CD8-positive, alpha-beta memory T cell (primary cell): Measurements from ENCODE around the gene SKIC3. TPM values are rescaled to one million over a fixed set of nuclear protein-coding genes. Genes with fewer than 3 reads are reported as not detected.

Source experiments
- CTCF ChIA-PET: fragments of 350-600 bp; sonication (Branson Sonifier 250); formaldehyde crosslinking; loops from one replicate; lab custom pipeline; 2021; ENCODE audit warnings: antibody characterized with exemption; lab: Charles Lee
- POLR2A ChIA-PET: fragments of 350-600 bp; sonication (Branson Sonifier 250); formaldehyde crosslinking; loops from one replicate; lab custom pipeline; 2021; ENCODE audit warnings: antibody characterized with exemption; lab: Charles Lee
- DNase-seq, 5 donors: peaks; one replicate each; pipeline versions ENCODE4 v3.0.0 to v3.0.0-alpha.2; 2020 to 2022; ENCODE audit warnings: mixed read lengths in 1 of 5
- H3K27ac ChIP-seq: one replicate; pipeline ENCODE4 v1.7.0; 2013; ENCODE audit warnings: low read depth, mild to moderate bottlenecking, low read length, moderate library complexity
- H3K27me3 ChIP-seq: 2 replicates; pipeline ENCODE4 v1.7.0; 2013; ENCODE audit warnings: low read length, mild to moderate bottlenecking; ENCODE audit not compliant: insufficient read depth, poor library complexity, severe bottlenecking
- H3K36me3 ChIP-seq: 2 replicates; pipeline ENCODE4 v1.7.0; 2013; ENCODE audit warnings: mild to moderate bottlenecking, low read length, moderate library complexity; ENCODE audit not compliant: insufficient read depth
- H3K4me1 ChIP-seq: 2 replicates; pipeline ENCODE4 v1.7.0; 2013; ENCODE audit warnings: mild to moderate bottlenecking, low read length, moderate library complexity; ENCODE audit not compliant: insufficient read depth
- H3K4me3 ChIP-seq: 2 replicates; pipeline ENCODE4 v1.7.0; 2013; ENCODE audit warnings: mild to moderate bottlenecking, low read length
- H3K9me3 ChIP-seq: 2 replicates; pipeline ENCODE4 v1.7.0; 2013; ENCODE audit warnings: mild to moderate bottlenecking, low read length
- H3K27ac Mint-ChIP-seq, 8 donors: one replicate each; pipeline ENCODE4 v1.8.0; 2020 to 2021; ENCODE audit warnings: mixed read lengths in 8 of 8, mild to moderate bottlenecking in 6 of 8, inconsistent platforms in 3 of 8, moderate library complexity in 3 of 8
- H3K27me3 Mint-ChIP-seq, 2 donors: one replicate each; pipeline ENCODE4 v1.8.0; 2020 to 2021; ENCODE audit warnings: mixed read lengths in 2 of 2, mild to moderate bottlenecking in 1 of 2, moderate library complexity in 1 of 2
- H3K36me3 Mint-ChIP-seq, 3 donors: one replicate each; pipeline ENCODE4 v1.8.0; 2020 to 2021; ENCODE audit warnings: mixed read lengths in 3 of 3, inconsistent platforms in 1 of 3, mild to moderate bottlenecking in 1 of 3
- H3K4me1 Mint-ChIP-seq, 3 donors: one replicate each; pipeline ENCODE4 v1.8.0; 2020 to 2021; ENCODE audit warnings: mixed read lengths in 3 of 3, inconsistent platforms in 1 of 3, mild to moderate bottlenecking in 1 of 3
- H3K4me3 Mint-ChIP-seq, 7 donors: one replicate each; pipeline ENCODE4 v1.8.0; 2020 to 2021; ENCODE audit warnings: mixed read lengths in 7 of 7, mild to moderate bottlenecking in 6 of 7, moderate library complexity in 4 of 7, inconsistent platforms in 2 of 7
- H3K9me3 Mint-ChIP-seq, 5 donors: one replicate each; pipeline ENCODE4 v1.8.0; 2020 to 2022; ENCODE audit warnings: mixed read lengths in 5 of 5, mild to moderate bottlenecking in 3 of 5, moderate library complexity in 2 of 5, inconsistent platforms in 1 of 5
- polyA plus RNA-seq: library from polyadenylated mRNA; unstranded; fragments of 300-500 nt; fragmentation: Illumina TruSeq; gene quantifications from one replicate; pipeline ENCODE4 v1.2.3, GENCODE V29; 2021
- total RNA-seq, 2 experiments: library from RNA; stranded (reverse); gene quantifications; one replicate each; pipeline ENCODE4 v1.2.3, GENCODE V29; 2021

SKIC3 gene
- 10 to 100 TPM; 65.2 to 65.7 TPM for total RNA-seq
- 40.2 TPM for polyA plus RNA-seq

DNA sequence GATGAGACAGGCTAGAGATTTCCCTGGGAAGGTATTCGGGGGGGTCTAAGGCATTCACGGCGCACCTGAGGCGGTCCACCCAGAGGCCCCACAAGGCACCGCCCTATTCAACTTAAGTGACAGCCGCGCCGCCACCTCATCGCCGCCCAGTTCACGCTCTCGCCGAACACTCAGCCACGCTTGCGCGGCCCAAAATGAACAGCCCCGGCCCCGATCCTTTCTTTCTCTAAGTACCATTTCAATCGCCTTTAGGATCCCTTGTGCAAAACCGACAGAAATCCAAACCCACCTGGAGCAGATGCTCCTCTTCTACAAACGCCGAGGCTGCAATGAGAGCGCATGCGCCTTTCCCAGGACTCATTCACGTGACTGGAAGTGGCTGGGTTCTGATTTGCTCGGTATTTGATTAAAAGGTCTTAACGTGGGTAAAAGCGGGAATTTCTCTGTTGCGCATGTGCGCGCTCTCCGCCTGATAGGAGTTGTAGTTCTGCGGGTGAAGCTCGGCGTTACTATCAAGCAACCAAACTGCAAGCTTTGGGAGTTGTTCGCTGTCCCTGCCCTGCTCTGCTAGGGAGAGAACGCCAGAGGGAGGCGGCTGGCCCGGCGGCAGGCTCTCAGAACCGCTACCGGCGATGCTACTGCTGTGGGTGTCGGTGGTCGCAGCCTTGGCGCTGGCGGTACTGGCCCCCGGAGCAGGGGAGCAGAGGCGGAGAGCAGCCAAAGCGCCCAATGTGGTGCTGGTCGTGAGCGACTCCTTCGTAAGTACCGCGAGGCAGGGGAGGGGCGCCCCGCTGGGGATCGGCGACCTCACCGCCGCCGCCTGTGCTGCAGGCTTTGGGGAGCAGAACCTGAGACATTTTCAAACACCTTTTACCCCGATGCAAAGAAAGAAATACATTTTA is at the start of gene SKIC3, which contains the start of gene ARSK:
Gene SKIC3, minus strand, starts transcription at position 331 of the 902 bp plus-strand sequence. CDS start 7,827 bp downstream, outside the sequence.
Gene ARSK, plus strand, starts transcription at position 455 of the 902 bp plus-strand sequence. Its CDS starts 178 bp downstream, at position 633.
- ChIA-PET CTCF (interaction anchor here (0.6 to 1.8 kb wide), 7 partner anchors 9 to 267 kb away, joined by 3 to 17 read pairs (median 4); partner anchors contain the start of gene RFESD), POLR2A (interaction anchor here (0.5 to 1.2 kb wide), 3 partner anchors 9 to 92 kb away, joined by 3 to 6 read pairs (median 5); partner anchors contain the start of gene RFESD)
- peaks cover 49 to 56% (median 51%) of the 10 kb centered on the region in 3 donors for H3K4me1 Mint-ChIP-seq
- H3K36me3 Mint-ChIP-seq: peaks cover 0 to 32% (median 8%) of the 10 kb centered on the region in 3 donors
- H3K27ac ChIP-seq: peak within 1 kb of the TSS; percentile 82
- no peaks in the 10 kb centered on the region for H3K9me3 Mint-ChIP-seq
- no peaks in the 10 kb centered on the region for H3K27me3 ChIP-seq
- peak within 1 kb of the TSS; percentile 80 for H3K4me3 ChIP-seq
- DNase-seq: peak; percentile 79 to 97 (median 95)
- H3K36me3 ChIP-seq: no peaks in the 10 kb centered on the region
- no peaks in the 10 kb centered on the region for H3K9me3 ChIP-seq
- H3K27me3 Mint-ChIP-seq: no peaks in the 10 kb centered on the region
- peak within 1 kb of the TSS; percentile 92 to 99 (median 95) for H3K4me3 Mint-ChIP-seq
- peaks cover 32% of the 10 kb centered on the region for H3K4me1 ChIP-seq
- H3K27ac Mint-ChIP-seq: peak within 1 kb of the TSS; percentile 91 to 99 (median 96)

- Mint-ChIP-seq H3K4me1 (no peaks in the 10 kb centered on the region), H3K27ac (no peak overlapping the region), H3K4me3 (no peak overlapping the region), H3K27me3 (no peaks in the 10 kb centered on the region), H3K36me3 (peaks cover 0 to 30% (median 7%) of the 10 kb centered on the region in 3 donors), H3K9me3 (no peaks in the 10 kb centered on the region)
- Histone ChIP-seq H3K4me3 (no peak overlapping the region), H3K27me3 (no peaks in the 10 kb centered on the region), H3K36me3 (peaks cover 9% of the 10 kb centered on the region), H3K4me1 (no peaks in the 10 kb centered on the region), H3K9me3 (no peaks in the 10 kb centered on the region), H3K27ac (no peak overlapping the region)
- ChIA-PET CTCF (interaction anchor here (1.2 kb wide), 1 partner anchor 10 kb away, joined by 3 read pairs; no protein-coding TSS in a partner anchor), POLR2A (no interaction called here)
- no peak for DNase-seq
Measured at GRCh38 chr5:95600557-95600956, 45.8 kb upstream of the SKIC3 start.

- Mint-ChIP-seq H3K27ac (peak overlapping the region in 1 of 8 donors; percentile 48), H3K36me3 (peaks cover 0 to 28% (median 6%) of the 10 kb centered on the region in 3 donors), H3K4me1 (no peaks in the 10 kb centered on the region), H3K27me3 (no peaks in the 10 kb centered on the region), H3K4me3 (no peak overlapping the region), H3K9me3 (no peaks in the 10 kb centered on the region)
- POLR2A ChIA-PET: no interaction called here
- Histone ChIP-seq H3K36me3 (peaks cover 9% of the 10 kb centered on the region), H3K9me3 (no peaks in the 10 kb centered on the region), H3K4me1 (no peaks in the 10 kb centered on the region), H3K27ac (no peak overlapping the region), H3K27me3 (no peaks in the 10 kb centered on the region), H3K4me3 (no peak overlapping the region)
- CTCF ChIA-PET: interaction anchor here (1.2 kb wide), 1 partner anchor 11 kb away, joined by 3 read pairs; no protein-coding TSS in a partner anchor
- DNase-seq: no peak
Measured at GRCh38 chr5:95599252-95599651, 44.5 kb upstream of the SKIC3 start.

- no peaks in the 10 kb centered on the region for H3K36me3 ChIP-seq
- no peaks in the 10 kb centered on the region for H3K9me3 Mint-ChIP-seq
- peaks cover 0 to 14% (median 10%) of the 10 kb centered on the region in 3 donors for H3K4me1 Mint-ChIP-seq
- no peak overlapping the region for H3K27ac ChIP-seq
- no peak for DNase-seq
- H3K36me3 Mint-ChIP-seq: peaks cover 0 to 19% (median 12%) of the 10 kb centered on the region in 3 donors
- H3K4me3 Mint-ChIP-seq: no peak overlapping the region
- H3K27ac Mint-ChIP-seq: no peak overlapping the region
- no peak overlapping the region for H3K4me3 ChIP-seq
- no peaks in the 10 kb centered on the region for H3K27me3 Mint-ChIP-seq
- CTCF ChIA-PET: no interaction called here
- POLR2A ChIA-PET: no interaction called here
- no peaks in the 10 kb centered on the region for H3K27me3 ChIP-seq
- H3K4me1 ChIP-seq: no peaks in the 10 kb centered on the region
- no peaks in the 10 kb centered on the region for H3K9me3 ChIP-seq
Measured at GRCh38 chr5:95595289-95595931, 40.6 kb upstream of the SKIC3 start.

DNA sequence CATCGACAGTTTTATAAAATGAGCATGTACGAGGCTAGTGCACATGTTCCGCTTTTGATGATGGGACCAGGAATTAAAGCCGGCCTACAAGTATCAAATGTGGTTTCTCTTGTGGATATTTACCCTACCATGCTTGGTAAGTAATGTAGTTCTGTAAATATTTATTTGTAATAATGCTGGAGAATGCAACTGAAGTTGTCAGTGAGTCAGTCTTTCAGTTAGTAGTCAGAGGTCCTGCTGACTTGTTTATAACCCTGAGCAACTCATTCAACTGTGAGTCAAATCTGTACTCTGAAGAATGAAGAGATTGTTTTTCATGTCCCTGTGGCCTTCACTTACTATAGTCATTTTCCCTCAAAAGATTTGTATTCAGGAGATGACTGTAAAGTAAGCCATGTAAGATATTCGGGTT is 36.7 kb upstream of the SKIC3 start:
- Mint-ChIP-seq H3K27ac (peak overlapping the region in 1 of 8 donors; percentile 4), H3K9me3 (no peaks in the 10 kb centered on the region)
- no peak for DNase-seq

GRCh38 chr5:95590880-95591279 is 36.1 kb upstream of the SKIC3 start:
- POLR2A ChIA-PET: no interaction called here
- no peaks in the 10 kb centered on the region for H3K27me3 Mint-ChIP-seq

More for the DNA sequence above, 36.7 kb upstream of the SKIC3 start:
- H3K4me3 ChIP-seq: no peak overlapping the region
- POLR2A ChIA-PET: no interaction called here
- no peak overlapping the region for H3K27ac ChIP-seq
- no peaks in the 10 kb centered on the region for H3K27me3 ChIP-seq
- H3K9me3 ChIP-seq: no peaks in the 10 kb centered on the region
- peaks cover 4 to 17% (median 14%) of the 10 kb centered on the region in 3 donors for H3K4me1 Mint-ChIP-seq
- H3K27me3 Mint-ChIP-seq: no peaks in the 10 kb centered on the region
- peaks cover 0 to 23% (median 14%) of the 10 kb centered on the region in 3 donors for H3K36me3 Mint-ChIP-seq
- CTCF ChIA-PET: no interaction called here
- no peak overlapping the region for H3K4me3 Mint-ChIP-seq
- no peaks in the 10 kb centered on the region for H3K36me3 ChIP-seq
- no peaks in the 10 kb centered on the region for H3K4me1 ChIP-seq

DNA sequence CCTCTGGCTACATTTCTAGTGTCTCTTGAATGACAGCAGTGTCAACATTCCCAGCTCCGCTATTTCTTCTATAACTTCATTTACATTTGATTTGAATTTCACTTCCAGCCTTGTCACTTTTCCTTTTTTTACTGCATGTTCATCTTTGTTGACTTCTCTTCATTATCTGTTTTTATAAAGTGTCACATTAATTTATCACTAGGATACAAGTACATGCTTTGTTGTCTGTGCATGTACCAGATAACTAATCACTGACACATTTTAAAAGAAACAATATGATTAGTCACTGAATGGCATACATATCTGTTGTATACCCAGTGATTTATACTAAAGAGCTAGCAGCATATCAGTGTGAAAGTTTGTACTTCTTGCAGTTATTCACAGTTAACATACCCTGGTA is 29.2 kb upstream of the SKIC3 start:
- H3K4me1 ChIP-seq: no peaks in the 10 kb centered on the region
- Mint-ChIP-seq H3K4me3 (no peak overlapping the region), H3K4me1 (no peaks in the 10 kb centered on the region), H3K36me3 (peaks cover 15 to 26% (median 21%) of the 10 kb centered on the region in 3 donors), H3K9me3 (no peaks in the 10 kb centered on the region), H3K27ac (peak overlapping the region in 2 of 8 donors; percentile 0 to 10), H3K27me3 (no peaks in the 10 kb centered on the region)
- no peak overlapping the region for H3K4me3 ChIP-seq
- DNase-seq: no peak
- H3K36me3 ChIP-seq: no peaks in the 10 kb centered on the region
- CTCF ChIA-PET: no interaction called here
- no peaks in the 10 kb centered on the region for H3K27me3 ChIP-seq
- no peaks in the 10 kb centered on the region for H3K9me3 ChIP-seq
- POLR2A ChIA-PET: no interaction called here
- no peak overlapping the region for H3K27ac ChIP-seq

More at GRCh38 chr5:95590880-95591279, 36.1 kb upstream of the SKIC3 start:
- no peak overlapping the region for H3K4me3 Mint-ChIP-seq
- peaks cover 0 to 24% (median 14%) of the 10 kb centered on the region in 3 donors for H3K36me3 Mint-ChIP-seq
- Histone ChIP-seq H3K9me3 (no peaks in the 10 kb centered on the region), H3K4me3 (no peak overlapping the region), H3K36me3 (no peaks in the 10 kb centered on the region), H3K27ac (no peak overlapping the region), H3K27me3 (no peaks in the 10 kb centered on the region), H3K4me1 (no peaks in the 10 kb centered on the region)
- H3K4me1 Mint-ChIP-seq: peaks cover 4 to 17% (median 14%) of the 10 kb centered on the region in 3 donors
- DNase-seq: no peak
- no peaks in the 10 kb centered on the region for H3K9me3 Mint-ChIP-seq
- CTCF ChIA-PET: no interaction called here
- H3K27ac Mint-ChIP-seq: peak overlapping the region in 3 of 8 donors; percentile 4 to 56 (median 5)
